SH-SY5Y (cell line): ENCODE results near the gene ETS2.

Source experiments
- GATA2 ChIP-seq: IDR thresholded peaks from 2 replicates; pipeline ENCODE4 v1.6.1; 2011; ENCODE audit warnings: mild to moderate bottlenecking, low read depth, low read length
- GATA3 ChIP-seq: IDR thresholded peaks from 2 replicates; pipeline ENCODE4 v1.6.1; 2011; ENCODE audit warnings: low read depth, mild to moderate bottlenecking, low read length, moderate library complexity

ETS2 gene

DNA sequence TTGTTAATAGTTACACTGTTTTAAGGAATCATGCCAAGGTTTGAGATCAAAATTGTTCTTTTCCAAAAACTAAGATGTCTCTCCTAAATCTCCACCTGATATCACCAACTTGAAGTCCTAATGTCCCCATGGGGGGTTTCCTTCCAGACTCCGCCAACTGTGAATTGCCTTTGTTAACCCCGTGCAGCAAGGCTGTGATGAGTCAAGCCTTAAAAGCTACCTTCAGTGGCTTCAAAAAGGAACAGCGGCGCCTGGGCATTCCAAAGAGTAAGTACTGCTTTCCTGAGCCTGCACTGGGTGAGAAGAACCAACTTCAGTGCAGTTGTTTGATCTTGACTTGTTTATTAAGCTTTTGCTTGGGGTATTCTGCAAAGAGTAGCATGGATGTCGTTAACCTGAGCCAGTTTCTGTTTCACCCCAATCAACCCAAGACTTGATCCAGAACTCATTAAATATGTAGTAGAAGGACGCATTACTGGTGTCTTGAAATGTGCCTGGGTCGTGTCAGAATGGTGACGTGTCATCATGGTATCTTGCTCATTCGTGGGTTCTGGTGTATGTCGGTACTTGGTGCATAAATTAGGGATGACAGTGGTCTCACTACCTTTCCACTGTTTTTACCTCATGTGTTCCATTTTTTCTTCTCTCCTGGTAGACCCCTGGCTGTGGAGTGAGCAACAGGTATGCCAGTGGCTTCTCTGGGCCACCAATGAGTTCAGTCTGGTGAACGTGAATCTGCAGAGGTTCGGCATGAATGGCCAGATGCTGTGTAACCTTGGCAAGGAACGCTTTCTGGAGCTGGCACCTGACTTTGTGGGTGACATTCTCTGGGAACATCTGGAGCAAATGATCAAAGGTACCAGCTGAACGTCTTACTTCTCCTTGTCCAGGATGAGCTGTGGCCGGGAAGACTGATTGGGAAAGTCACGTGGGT, 8.7 kb downstream of the ETS2 start:
- no peak for TF ChIP-seq GATA2
- no peak for TF ChIP-seq GATA3

DNA sequence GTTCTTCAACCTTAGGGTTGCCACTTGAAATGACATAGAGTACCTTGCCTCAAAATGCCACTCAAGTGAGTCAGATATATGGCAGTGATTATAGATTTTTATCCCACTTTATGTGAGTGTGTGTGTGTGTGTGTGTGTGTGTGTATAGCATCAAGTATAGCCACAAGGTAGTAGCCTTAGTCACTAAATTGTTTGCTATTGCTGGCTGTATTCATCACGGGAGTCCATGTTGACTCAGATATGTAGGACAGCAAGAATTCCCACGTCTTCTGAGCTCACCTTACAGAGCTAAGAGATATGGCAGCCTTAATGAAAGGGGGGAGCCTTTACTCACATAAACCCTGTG, 9.3 kb downstream of the ETS2 start:
- TF ChIP-seq GATA3 (no peak), GATA2 (no peak)

DNA sequence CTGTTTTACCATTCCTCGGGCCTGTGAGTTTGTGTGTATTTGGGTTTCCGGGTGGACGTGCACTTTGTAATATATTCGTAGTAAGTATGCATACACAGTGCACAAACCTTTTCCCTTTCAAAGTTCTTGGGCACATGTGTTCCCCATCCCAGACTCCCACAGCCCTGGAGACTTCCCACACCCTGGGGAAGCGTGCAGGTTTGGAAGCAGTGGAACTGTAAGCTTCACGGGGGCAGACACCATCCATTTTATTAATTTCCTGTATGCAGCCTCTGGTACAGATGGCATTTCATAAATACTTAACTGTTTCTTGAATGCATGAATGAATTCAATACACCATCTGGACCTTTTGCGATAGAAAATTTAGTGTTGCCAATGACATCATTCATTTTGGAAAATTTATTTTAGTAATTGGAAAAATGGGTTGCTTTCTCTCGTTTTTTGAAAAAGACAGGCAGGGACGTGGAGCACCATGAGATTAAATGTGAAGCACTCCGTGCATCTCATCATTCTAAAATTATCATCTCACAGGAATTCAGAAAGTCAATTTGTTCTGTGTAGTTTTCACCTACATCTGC, 10.8 kb downstream of the ETS2 start:
- TF ChIP-seq GATA3: no peak
- TF ChIP-seq GATA2: no peak

DNA sequence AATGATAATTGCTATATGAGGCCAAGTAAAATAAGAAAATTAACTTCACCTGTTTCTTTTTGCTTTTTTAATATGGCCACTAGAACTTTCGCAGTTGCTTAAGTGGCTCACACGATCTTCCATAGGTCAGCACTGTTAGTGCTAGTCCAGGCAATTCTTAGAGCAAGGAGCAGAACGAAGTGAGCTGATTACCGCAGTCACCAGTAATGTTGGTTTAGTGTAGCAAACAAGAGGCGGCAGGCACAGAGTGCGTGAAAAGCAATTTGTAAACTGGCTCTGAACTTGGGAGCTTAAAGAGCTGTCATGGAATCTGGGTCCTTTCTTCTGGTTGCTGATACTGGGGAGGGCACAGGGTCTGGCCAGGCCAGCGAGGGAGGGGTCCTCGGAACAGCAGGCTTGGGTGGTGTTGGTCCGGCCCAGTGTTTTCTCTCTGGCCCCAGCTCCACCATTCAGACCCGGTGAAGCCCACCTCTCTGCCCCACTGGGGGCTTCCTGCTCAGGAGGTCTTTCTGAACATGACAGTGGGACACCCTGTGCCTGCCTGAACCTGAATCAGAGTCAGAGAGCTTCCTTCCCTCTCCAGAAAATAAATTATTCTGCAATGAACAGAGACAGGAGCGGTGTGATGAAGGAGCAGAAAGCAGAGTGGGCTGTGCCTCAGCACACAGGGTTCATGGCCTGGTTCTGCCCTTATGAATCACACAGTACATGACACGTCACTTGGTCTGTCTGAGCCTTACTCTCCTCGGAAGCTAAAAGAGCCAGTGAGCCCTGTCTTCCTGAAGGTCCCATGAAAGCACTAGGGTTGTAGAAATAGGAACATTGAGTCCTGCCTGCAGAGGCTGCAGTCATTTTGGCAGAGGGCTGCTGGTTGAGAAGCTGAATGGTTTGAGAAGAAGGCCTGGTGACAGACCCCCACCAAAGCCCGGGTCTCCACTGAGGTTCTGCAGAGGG, 11.9 kb downstream of the ETS2 start:
- TF ChIP-seq GATA3 (no peak), GATA2 (no peak)

DNA sequence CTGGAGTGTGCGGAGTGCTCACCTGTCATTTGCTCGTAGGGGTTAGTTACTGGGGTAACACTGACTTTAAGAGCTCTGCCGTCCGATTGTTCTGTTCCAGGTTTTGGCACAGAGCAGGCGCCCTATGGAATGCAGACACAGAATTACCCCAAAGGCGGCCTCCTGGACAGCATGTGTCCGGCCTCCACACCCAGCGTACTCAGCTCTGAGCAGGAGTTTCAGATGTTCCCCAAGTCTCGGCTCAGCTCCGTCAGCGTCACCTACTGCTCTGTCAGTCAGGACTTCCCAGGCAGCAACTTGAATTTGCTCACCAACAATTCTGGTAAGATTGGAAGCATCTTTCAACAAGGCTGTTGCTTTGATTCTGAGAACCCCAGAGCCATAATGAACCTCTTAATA, 12.6 kb downstream of the ETS2 start:
- TF ChIP-seq GATA2 (no peak), GATA3 (no peak)

DNA sequence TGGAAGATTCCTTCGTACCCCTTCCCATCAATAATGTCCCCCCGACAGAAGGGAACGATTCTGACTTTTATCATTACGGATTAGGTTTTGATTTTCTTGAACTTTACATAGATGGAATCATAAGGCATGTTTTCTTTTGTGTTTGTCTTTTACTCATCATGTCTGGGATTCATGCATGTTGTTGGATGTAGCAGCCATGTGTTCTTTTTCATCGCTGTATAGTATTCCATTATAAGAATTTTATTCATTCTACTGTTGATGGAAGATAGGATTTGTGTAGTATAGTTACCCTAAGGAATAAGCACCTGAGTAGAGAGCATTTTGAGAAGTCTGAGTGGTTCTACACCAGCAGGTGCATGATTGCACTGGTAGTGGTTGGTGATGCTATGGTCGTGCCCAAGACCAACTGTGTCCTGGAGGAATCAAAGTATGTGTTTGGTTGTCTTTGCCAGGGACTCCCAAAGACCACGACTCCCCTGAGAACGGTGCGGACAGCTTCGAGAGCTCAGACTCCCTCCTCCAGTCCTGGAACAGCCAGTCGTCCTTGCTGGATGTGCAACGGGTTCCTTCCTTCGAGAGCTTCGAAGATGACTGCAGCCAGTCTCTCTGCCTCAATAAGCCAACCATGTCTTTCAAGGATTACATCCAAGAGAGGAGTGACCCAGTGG, 13.5 kb downstream of the ETS2 start:
- TF ChIP-seq GATA3 (no peak), GATA2 (no peak)

DNA sequence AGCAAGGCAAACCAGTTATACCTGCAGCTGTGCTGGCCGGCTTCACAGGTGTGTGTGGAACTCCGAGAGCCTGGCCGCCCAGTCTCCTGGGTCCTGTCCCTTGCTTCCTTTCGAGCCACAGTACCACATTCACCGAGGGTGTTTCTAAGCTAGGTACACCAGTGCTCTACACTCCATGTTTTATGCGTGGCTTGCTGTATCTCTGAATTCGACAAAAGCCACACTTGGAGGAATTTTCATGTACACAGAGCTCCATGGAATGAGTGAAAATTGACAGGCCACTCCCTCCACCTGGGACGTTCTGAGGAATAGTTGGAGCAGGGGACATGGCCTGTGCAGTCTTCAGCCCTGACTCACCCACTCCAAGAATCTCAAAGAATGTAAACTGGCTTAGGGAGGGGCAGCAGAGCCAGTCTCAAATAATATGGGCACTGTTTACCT, 14.0 kb downstream of the ETS2 start:
- TF ChIP-seq GATA3: no peak
- no peak for TF ChIP-seq GATA2

DNA sequence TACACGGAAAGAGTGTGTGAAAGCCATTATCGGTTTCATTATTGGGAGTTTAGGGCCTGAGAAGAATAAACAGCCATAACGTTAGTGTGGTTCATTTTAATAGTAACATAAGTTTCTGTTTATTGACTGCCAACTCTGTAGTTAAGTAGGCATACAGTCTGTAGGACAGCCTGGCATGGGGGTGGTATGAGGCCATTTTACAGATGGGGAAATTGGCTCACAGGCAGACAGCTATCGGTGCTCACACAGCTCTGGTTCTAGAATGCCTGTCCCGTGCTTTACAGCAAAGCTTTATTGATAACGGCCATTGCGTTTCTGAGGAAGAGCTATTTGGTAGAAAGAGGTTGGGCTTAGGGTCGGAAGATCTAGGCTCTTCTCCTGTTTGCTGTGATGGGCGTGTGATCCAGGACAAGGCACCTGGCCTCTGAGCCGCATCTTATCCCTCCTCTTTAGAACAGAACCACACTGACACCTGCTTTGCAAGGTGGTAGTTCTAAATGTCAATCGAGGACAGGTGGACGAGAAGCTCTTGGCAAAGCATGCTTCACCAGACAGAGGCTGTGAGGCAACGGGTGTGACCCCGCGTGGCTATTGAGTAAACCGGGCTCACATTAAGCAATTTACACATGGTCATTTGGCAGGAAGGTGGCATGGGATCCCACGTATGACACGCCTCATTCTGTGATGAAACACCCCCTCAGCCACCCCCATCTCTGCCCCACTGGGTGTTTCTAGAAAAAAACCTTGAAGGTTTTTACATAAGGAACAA, 14.9 kb downstream of the ETS2 start:
- TF ChIP-seq GATA3 (no peak), GATA2 (no peak)

DNA sequence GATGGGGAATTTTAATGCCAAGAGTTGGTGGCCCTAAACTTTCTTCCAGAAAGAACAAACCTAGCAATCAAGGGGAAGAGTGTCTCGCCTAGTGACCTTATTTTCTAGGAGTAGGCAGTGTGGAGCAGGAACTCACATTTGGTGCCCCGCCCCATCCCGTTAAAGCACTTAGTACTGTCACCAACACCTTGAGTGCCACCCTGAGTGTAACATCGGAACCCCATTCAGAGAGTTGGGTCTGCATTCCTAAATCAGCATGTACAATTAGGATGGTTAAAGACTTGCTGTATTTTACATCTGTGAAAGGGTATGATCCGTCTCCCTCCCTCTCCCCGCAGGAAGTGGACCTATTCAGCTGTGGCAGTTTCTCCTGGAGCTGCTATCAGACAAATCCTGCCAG, 15.5 kb downstream of the ETS2 start:
- TF ChIP-seq GATA3: no peak

DNA sequence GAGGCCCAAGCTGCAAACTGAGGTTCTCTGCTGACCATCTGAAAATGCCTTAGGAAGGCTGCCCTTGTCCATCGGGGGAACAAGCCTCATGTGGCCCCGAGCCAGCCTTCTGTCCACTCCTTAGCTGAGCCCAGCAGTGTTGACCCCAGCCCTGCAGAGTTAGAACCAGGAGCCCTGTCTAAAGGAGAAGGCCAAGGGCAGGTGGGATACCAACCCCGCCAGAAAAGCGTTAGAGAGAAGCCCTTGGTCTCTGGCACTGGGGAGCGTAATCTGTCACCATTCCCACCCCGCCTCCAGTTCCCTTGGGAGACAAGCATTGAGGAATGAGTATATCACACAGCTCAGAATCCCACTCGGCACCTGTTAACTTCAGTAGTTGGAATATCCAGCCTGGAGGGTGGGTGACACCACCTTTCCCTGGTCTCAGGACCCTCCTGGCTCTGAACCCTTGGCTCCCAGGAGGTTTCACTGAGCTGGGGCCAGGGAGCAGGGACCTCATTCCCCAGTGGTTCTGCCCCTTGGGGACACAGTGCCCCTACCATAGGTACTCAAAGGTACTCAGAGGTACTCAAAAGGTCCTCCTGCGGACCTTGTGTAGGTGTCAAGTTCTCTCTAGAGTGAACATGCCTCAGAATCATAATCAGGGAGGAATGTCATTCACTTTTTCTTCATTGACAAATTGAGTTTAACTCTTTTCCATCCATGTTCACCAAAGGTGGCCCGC, 16.4 kb downstream of the ETS2 start:
- TF ChIP-seq GATA2 (no peak), GATA3 (no peak)

DNA sequence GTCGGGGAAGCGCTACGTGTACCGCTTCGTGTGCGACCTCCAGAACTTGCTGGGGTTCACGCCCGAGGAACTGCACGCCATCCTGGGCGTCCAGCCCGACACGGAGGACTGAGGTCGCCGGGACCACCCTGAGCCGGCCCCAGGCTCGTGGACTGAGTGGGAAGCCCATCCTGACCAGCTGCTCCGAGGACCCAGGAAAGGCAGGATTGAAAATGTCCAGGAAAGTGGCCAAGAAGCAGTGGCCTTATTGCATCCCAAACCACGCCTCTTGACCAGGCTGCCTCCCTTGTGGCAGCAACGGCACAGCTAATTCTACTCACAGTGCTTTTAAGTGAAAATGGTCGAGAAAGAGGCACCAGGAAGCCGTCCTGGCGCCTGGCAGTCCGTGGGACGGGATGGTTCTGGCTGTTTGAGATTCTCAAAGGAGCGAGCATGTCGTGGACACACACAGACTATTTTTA, 17.1 kb downstream of the ETS2 start:
- no peak for TF ChIP-seq GATA3
- TF ChIP-seq GATA2: no peak

DNA sequence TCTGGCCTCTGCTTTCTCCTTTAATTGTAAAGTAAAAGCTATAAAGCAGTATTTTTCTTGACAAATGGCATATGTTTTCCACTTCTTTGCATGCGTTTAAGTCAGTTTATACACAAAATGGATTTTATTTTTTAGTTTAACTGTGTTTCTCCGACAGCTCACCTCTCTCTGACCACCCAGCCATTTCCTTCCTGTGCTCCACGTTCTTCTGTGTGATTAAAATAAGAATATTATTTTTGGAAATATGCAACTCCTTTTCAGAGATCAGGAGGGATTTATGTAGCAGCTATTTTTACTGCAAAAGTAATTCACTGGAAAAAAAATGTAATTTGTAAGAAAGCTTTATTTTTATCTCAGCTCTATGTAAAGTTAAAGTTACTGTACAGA, 18.0 kb downstream of the ETS2 start:
- no peak for TF ChIP-seq GATA3
- TF ChIP-seq GATA2: no peak
